Lower leg skin (tissue), 4 donors: ENCODE data around the gene LCN2. TPM values are rescaled to one million over a fixed set of nuclear protein-coding genes. Genes with fewer than 3 reads are reported as not detected.
"Not testable (repeated sequence)": the region's sequence is repeated elsewhere in the genome, so short reads cannot be mapped to it uniquely, and the experiment has no call there.

ENCODE experiments used
- DNase-seq, 2 donors: peaks; one replicate each; pipeline ENCODE4 v3.0.0-alpha.2; 2019; ENCODE audit warnings: low spot score in 2 of 2
- H3K4me3 ChIP-seq: fragments of 200-600 bp; sonication (generic); 2 replicates; pipeline ENCODE4 v1.5.1; 2017; ENCODE audit warnings: mild to moderate bottlenecking, low read depth; ENCODE audit not compliant: poor library complexity, severe bottlenecking
- CTCF ChIP-seq, 3 donors: fragments of 450-650 bp; IDR thresholded peaks; one replicate each; pipeline ENCODE4 v1.5.1; 2016; ENCODE audit warnings: antibody characterized with exemption in 3 of 3, mild to moderate bottlenecking in 3 of 3, moderate library complexity in 2 of 3
- POLR2A ChIP-seq, 2 donors: fragments of 450-650 bp; IDR thresholded peaks; one replicate each; pipeline ENCODE4 v1.6.1; 2016 to 2017; ENCODE audit warnings: antibody characterized with exemption in 2 of 2, mild to moderate bottlenecking in 1 of 2, moderate library complexity in 1 of 2
- WGBS, 2 donors: methylation state at CpG; one replicate each; pipeline ENCODE4 v1.1.5; 2018; 5-methylcytosine and 5-hydroxymethylcytosine counted together
- intact Hi-C: fragments of 100-400 bp; cut with DNase I; formaldehyde crosslinking; loops from one replicate; pipeline ENCODE4 v1.15.0; 2023; ENCODE audit warnings: low total_unique reads
- total RNA-seq, 4 donors: library from RNA; depleted of rRNA; stranded (reverse); fragments of >200 nt; gene quantifications; one replicate each; pipeline ENCODE4 v1.1.0, GENCODE V29; 2016

The LCN2 gene
- total RNA-seq, 4 donors from 2014 or later, result 3.7 to 33.8 (median 19.1) TPM

DNA sequence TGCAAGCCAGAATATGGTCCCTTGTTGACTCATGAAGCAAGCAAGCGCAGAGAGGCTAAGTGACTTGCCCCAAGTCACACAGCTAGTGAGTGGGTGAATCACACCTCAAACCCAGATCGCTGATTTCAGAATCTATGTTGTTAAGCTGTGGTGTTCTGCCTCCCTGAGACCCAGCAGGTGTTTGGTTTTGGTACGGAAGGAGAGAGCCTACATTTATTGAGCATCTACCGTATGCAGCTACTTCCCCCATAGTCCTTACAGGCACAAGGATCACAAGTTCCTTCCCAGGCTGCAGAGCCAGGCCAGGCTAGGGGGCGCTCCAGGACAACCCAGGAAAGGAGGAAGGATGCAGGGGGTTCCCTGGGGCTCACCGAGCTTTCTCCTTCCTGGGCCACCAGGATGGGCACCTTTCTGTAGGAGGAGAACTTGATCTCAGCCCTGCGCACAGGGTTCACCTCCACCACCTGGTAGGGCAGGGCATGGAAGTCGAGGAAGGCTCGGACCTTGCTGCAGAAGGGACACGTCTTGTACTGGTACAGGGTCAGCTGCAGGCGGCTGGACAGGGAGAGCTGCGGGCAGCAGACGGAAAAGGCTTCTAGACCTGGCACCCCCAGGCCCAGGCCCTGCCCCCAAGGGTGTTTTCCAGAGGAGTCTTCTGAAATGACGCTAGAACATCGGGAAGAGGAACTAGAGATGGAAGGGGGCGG lies 24.2 kb upstream of the LCN2 start:
- TF ChIP-seq CTCF (IDR thresholded peaks at IDR 0.05) (no peak), POLR2A (IDR thresholded peaks at IDR 0.05) (no peak)
- peak in 1 of 2 donors; percentile 55 for DNase-seq
- WGBS, 2 donors, result 64 to 65% methylated on average over 16 of the region's 16 CpGs

GRCh38 chr9:128125580-128126354 lies 23.5 kb upstream of the LCN2 start:
- TF ChIP-seq CTCF (IDR thresholded peaks at IDR 0.05), result no peak
- TF ChIP-seq POLR2A (IDR thresholded peaks at IDR 0.05), result no peak
- intact Hi-C loops, result no loop called here
- DNase-seq, result no peak
- 39% methylated on average over 10 of the region's 10 CpGs for WGBS, 2 donors
- H3K4me3 ChIP-seq, result no peak overlapping the region

More for the DNA sequence above, 24.2 kb upstream of the LCN2 start:
- H3K4me3 ChIP-seq, result no peak overlapping the region
- intact Hi-C loops, result no loop called here

- WGBS, 2 donors, result 0% methylated on average over 3 to 35 of the region's 56 CpGs
- intact Hi-C loops, result no loop called here
- H3K4me3 ChIP-seq, result peak within 1 kb of the TSS; percentile 96
- TF ChIP-seq CTCF (IDR thresholded peaks at IDR 0.05) (no peak), POLR2A (IDR thresholded peaks at IDR 0.05) (no peak)
- DNase-seq, result peak; percentile 72 to 95
These were observed 21.7 kb upstream of the LCN2 start, which contains the start of gene PTGES2 for GRCh38 chr9:128127568-128127989. PTGES2 (minus strand) TSS chr9:128127729; CDS start chr9:128127717, 12 bp downstream.

DNA sequence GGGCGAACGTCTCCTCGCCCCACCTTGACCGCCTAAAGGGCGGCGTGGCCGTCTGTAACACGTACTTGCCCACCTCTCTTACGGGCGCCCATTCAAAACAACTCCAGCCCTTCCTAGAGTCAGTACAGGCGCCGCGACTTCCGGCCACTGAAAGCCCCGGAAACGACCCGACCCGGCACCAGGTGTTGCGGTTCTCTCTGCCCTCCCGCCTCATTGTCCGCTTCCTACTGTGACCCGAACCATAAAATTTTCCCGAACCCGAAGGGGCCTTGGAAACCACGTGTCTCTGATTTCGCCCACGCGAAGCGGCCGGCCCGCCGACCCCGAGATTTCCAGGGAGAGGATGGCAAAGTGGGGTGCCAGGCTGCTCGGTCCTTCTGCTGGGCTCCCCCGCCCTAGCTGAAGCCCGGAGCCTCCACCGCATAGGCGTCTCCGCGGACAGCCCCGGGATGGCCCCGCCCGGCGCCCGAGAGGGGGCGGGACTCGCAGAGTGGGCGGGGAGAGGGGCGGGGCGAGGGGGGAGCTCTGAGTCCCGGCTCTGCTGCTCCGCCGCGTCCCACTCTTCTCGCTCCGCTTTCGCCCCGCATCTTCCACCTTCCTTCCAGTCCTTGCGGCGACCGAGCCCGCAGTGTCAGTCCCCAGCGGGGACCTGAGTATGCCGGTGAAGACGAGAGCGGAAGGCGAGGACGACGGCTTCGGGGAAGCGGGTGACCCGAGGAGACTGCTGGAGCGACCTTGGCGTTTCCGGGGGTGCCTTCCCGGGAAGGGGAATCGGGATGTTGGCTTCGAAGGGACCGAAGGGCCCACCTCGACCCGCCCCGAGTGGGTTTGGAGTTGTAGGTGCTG lies 21.0 kb upstream of the LCN2 start:
- DNase-seq, result peak; percentile 80 to 95
- TF ChIP-seq CTCF (IDR thresholded peaks at IDR 0.05) (no peak), POLR2A (IDR thresholded peaks at IDR 0.05) (no peak)
- 0% methylated on average over 34 to 53 of the region's 82 CpGs for WGBS, 2 donors
- H3K4me3 ChIP-seq, result peak overlapping the region; percentile 96
- intact Hi-C loops, result no loop called here

- no peak for DNase-seq
- 55 to 57% methylated on average over 23 to 28 of the region's 29 CpGs for WGBS, 2 donors
- H3K4me3 ChIP-seq, result peak overlapping the region; percentile 96
- intact Hi-C loops, result no loop called here
- TF ChIP-seq POLR2A (IDR thresholded peaks at IDR 0.05) (no peak), CTCF (IDR thresholded peaks at IDR 0.05) (no peak)
These were observed 20.2 kb upstream of the LCN2 start for GRCh38 chr9:128128836-128129590.

DNA sequence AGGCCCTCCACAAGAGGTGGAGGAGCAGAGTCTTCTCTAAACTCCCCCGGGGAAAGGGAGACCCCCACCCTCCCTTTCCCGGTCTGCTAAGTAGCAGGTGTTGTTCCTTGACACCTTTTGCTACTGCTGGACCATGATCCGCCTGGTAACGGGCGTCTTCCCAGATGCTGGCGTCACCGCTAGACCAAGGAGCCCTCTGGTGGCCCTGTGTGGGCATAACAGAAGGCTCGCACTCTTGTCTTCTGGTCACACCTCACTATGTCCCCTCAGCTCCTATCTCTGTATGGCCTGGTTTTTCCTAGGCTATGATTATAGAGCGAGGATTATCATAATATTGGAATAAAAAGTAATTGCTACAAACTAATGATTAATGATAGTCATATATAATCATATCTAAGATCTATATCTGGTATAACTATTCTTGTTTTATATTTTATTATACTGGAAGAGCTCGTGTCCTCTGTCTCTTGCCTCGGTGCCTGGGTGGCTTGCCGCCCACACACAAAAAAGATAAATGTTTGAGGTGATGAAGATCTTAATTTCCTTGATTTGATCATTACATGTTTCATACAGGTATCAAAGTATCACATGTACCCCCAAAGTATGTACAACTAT lies 19.2 kb upstream of the LCN2 start:
- DNase-seq, H3K4me3 ChIP-seq, intact Hi-C loops: not testable (repeated sequence)
- whole genome bisulfite sequencing, 2 donors, result 21% methylated on average over 8 to 12 of the region's 12 CpGs

DNA sequence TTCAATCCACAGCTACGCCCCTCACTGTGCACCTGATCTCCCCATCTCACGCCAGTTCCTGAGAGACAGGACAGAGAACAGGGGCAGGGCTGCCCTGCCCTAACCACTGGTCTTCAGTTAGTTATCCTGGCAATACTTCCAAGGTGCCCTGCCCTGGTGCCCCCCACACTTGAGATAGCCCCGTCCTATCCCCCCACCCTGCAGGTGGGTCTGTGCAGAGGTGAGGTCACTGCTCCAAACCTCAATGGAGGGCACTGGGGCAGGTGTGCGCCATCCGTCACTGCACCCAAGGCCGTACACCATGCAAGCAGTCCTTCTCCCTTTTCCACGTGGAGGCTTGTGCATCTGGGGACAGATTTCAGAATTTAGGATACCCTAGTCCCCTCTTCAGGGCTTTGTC lies 18.6 kb upstream of the LCN2 start:
- H3K4me3 ChIP-seq, intact Hi-C loops, DNase-seq: not testable (repeated sequence)
- 58 to 64% methylated on average over 7 of the region's 7 CpGs for WGBS, 2 donors
